GF-D8 (cell line): Measurements from ENCODE around the gene KRTAP10-1.
"Not testable (repeated sequence)": the region's sequence is repeated elsewhere in the genome, so short reads cannot be mapped to it uniquely, and the experiment has no call there.

Experiments
- DNase-seq: peaks from one replicate; lab custom pipeline; 2025; lab: John Stamatoyannopoulos, UW

Gene KRTAP10-1

DNA sequence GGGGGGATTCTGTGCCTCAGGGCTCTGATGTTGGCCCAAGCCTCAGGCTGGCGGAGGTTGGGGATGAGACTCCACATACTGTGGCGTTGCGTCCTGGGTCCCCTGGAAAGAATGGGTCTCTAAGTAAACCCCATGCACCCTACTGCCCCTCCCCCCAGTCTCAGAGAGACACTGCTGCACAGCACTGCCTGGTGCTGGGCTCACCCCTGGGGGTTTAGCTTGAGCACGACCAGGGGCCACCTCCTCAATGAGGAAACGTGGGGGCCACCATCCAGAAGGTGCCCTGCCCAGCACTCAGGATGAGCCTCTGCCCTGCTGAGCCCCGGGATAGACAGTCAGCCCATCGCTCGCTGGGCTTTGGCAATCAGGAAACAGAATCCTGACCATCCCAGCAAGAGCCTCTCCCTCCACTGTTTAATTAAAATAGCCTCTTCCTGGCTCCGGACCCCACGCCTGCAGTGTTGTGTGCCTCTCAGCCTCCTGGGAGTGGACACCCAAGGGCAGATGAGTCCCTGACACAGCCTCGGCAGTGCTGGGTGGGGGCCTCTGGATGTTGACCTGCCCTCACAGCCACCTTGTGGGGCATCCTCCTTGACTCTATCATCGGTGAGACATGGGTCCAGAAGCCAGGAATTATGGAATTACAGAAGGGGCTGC, 30.0 kb upstream of the KRTAP10-1 start:
- DNase-seq, result no peak

DNA sequence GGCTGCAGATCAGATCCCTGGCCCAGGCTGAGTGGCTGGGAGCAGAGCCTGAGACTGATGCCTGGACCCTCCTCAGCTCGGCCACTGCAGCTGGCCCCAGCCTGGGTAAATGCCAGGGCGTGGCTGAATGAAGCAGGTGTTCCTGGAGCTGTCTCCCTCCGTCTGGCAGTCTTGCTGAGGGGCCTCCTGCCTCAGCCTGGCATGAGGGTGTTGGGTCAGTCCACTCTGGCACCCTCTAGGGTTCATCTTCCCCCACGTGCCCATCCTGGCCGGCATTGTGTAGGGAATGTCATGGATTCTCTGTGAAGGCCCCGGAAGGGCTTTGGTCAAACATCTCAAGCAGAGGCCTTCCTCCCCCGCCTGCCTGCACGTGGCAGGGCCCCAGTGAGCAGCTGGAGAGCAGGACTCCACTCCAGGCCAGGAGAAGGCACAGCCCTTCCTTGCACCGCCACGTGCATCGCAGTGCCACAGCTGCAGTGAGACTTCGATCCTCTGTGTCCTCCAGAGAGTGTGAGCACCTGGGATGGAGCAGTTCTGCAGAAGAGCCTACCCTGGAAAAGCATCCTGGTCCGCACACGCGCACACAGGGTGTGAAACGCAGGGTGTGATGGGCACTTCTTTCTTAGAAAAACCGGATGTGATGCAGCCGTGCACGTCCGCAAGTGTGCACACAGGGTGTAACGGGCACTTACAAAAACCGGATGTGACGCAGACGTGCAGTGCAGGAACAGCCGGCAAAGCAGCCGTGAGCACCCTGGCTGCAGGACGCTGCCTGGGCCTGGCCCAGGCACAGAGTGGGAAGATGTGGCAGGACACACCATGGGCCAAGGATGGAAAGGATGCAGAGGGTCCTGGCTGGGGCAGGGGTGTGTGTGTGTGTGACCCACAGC, 28.9 kb upstream of the KRTAP10-1 start:
- DNase-seq, result no peak

DNA sequence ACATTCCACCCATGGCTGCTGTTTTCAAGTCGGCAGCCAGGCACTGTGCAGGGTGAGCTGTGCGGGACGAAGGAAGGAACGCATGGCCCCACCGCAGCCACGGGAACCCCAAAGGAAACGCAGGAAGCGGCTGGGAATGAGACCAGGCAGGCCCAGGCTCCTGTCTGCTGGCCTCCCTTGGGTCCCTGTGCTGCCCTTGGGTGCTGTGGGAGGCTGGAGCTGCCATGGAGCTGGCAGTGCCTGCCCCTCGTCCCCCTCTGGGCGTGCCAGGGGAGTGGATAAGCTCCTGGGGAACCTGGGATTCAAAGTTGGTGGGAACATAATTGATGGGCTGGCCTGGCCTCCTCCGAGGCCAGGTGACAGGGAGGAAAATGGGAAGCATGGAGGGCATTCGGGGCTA, 28.3 kb upstream of the KRTAP10-1 start:
- DNase-seq, result no peak

DNA sequence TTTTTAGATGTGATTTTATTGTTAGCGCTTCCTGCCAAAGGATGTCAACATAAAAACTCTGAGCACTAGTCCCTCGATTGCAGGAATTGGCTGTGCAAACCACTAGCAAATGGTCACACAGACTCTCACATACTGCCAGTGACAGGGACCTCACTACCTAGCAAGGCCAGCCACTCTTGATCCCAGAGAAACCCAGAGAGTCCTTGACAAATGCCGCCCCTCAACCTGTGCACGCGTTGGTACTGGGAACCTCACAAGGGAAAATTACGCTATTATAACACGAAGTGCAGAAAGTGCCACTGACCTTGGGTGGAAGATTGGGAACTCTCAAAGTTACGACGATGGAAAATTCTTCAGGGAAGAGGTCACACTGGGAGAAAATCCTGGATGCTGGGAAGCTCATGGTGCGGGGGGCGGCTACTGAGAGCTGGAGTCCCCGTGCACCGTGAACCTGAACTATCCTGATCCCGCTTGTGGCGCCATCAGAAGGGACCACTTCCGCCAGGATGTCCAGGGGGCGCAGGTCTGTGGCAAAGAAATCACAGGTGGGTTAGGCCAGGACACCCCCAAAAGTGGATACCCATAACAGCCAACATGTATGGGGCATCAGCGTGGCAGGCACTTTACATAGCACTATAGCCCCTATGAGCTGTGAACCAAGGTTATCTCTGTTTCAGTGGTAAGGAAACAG, 27.6 kb upstream of the KRTAP10-1 start:
- no peak for DNase-seq

DNA sequence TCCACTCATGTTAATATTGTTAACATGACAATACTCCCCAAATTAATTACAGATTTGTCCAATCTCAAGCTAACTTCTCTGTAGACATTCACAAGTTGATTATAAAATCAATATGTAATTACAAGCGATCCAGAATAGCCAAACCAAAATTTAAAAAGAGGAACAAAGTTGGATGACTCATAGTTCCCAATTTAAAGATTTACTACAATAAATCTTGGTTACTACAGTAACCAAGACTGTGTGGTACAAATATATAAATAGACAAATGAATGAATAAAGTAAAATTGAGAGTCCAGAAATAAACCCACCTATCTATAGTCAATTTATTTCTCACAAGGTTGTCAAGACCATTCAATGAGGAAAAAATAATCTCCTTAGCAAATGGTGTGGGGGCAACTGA, 26.4 kb upstream of the KRTAP10-1 start:
- peak; percentile 33 for DNase-seq

DNA sequence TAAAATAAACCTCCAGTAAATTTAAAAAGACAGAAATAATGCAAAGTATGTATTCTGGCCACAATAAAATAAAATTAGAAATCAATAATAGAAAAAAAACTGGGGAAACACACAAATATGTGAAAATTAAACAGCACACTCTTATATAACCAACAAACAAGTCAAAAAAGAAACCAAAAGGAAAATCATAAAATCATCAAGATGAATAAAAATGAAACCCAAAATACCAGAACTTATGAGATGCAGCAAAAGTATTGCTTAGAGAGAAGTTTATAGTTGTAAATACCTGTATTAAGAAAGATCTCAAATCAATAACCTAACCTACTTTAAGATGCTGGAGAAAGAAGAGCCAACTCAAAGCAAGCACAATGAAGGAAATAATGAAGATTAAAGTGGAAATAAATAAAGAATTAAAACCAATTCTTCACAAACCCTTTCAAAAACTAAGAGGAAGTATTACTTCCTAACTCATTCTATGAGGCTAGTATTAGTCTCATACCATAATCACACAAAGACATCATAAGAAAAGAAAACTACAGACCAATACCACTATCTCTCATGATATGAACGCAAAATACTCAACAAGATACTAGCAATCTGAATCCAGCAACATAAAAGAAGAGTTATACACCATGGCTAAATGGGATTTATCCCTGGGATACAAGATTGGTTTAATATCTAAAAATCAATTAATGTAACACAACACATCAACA, 25.0 kb upstream of the KRTAP10-1 start:
- no peak for DNase-seq

DNA sequence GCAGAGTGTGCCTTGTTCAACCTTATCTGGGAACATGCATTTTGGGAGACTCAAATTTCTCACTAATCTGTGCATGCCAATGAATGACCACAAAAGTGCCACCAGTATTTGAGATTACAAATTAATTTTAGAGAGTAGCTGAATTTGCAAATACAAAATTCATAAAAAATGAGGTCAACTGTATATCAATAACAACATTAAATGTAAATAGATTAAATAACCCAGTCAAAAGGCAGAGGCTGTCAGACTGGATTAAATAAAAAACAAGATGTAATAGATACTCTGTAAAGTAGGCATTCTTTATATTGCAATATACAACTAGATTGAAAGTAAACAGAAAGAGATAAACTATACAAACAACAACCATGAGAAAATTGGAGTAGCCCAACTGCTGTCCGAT, 24.1 kb upstream of the KRTAP10-1 start:
- no peak for DNase-seq

DNA sequence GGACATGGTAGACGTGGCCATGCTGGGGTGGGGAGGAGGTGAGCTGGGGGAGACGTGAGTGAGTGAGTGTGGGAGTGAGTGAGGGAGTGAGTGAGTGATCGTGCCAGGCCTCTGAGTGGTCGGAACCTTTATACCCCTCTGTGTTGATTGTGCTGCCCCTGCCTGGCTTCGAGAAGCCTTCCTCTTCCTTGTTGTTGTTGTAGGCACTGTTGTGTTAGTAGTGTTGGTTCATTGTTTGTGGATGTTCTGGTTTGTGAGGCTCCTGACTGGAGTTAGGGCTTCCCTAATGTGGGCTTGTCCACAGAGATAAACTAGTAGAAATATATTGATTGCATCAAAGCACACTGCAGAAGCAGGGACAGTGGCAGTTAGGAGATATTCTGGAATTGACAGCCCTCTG, 18.7 kb upstream of the KRTAP10-1 start, which contains the start of gene KRTAP10-3:
Gene KRTAP10-3 (minus strand): TSS at position 101 of the 400 bp plus-strand sequence. CDS start 80 bp downstream, at position 21.
- no peak for DNase-seq

DNA sequence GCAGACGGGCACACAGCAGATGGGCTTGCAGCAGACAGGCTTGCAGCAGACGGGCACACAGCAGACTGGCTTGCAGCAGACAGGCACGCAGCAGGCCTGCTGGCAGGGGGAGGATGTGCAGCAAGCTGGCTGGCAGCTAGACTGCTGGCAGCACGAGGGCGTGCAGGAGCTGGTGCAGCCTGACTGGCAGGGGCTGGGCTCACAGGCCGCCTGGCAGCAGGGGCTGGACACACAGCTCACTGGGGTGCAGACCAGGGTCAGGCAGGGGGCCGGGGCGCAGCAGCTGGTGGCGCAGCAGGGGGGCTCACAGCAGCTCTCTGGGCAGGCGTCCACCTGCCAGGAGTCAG, 18.3 kb upstream of the KRTAP10-1 start:
- not testable (repeated sequence) for DNase-seq

DNA sequence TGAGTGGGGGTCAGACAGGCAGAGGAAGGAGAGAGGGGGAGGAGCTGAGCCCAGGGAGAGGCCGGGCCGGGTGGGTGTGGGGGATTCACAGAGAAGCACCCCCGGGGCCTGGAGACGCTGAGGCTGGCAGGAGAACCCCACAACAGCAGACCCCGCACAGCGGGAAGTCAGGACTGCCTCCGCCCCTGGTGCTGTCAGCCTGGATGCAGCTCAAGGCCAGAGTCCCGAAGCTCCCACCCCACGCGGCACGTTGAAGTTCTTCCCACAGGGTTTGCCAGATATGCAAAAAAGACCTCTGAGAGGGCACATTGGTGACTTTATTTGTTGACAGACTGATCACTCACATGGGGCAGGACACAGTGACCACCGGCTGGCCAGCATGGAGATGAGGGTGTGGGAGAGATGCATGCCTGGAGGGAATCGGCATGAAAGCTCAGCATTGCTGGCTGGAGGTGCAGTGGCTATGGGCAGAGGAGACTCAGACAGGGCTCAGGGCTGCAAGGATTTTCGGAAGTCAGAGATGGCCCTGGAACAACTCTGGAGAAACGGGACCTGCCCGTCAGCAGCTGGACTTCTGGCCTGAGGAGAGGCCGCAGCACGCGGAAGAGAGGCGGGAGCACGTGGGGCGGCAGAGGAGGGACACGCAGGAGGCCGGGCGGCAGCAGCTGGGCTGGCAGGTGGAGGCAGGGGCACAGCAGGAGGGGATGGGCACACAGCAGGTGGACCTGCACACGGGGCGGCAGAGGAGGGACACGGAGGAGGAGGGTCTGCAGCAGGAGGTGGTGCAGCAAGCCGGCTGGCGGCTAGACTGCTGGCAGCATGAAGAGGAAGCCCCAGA, 17.7 kb upstream of the KRTAP10-1 start:
- no peak for DNase-seq

DNA sequence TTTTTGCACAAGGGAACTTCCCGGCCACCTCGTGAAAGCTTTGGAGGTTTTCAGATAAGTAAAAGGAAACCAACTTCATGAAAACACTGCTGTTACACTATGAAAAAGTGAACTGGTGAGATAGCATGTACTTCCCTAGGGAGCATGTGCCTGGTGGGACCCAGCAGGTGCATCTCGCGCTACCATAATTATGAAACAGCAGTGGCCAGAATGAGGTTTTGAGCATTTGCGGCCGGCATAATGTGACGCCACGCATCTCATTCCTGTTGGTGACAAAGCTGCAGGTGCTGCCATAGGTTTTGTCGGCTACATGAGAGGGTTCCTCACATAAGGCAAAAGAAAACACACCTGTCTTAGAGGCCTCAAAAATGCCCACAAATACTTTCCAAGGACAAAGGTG, 16.9 kb upstream of the KRTAP10-1 start:
- peak; percentile 41 for DNase-seq

DNA sequence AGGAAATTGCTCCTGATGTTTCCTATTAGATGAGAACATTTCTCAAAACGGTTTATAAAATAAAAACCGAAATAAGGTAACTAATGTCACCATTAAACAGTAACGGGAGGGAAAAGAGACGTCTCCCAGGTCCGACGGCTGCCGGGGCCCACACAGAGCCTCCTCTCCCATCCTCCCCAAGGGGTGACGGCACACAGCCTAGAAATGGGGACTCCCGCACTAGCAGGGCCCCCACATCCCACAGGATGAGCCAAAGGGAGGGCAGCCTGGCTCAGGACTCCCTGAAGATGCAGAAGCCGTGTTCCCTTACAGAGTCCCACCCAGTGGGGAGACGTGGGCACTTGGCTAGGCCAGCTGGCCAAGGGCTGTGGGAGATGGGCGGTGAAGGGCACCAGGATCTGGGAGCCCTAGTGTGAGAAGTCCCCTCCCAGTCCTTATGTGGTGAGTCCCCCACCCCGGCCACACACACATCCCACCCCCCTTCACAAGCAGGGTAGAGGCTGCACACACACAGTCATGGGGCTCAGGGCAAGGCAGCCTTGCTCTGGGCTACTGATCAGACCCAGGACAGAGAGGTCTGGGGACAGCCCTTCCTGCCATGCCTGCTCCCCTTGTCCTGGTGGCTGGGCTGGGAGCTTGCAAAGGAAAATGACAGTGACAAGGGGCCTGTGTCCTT, 15.3 kb upstream of the KRTAP10-1 start:
- no peak for DNase-seq

DNA sequence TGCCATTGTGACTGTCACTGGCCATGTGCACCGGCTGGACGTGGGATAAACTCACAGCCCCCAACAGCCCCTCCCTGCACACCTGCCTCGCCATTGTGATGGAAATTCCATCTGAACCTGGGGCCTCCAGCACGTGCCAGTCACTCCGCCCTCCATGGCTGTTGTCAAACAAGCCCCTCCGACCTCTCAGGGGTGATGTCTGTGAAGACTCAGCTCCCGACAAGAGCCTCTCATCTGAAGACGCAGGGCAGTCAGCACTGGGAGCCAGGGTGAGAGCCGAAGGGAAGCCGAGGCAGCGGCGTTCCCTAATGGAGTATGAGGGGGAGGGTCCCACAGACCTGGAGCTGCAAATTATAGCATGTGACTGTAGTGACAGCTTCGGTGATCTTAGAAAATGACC, 12.7 kb upstream of the KRTAP10-1 start:
- DNase-seq, result no peak

DNA sequence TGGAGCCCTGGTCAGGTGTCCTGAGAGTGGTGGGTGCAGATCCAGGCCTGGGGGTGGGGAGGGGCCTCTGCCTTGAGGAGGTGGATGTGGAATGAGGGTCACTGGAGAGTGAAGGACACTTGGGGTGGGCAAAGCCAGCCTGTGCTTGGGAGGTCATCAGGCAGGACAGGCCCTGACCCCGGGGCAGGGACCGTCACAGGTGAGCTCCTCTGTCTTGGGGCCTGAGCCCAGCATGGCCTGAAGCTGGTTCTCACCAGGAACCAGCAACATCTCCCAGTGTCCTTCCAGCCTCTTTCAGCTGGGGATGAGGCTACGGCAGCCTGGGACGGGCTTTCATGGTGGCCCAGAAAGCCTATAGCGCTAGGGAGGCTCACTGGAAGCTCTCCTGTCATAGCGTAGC, 12.1 kb upstream of the KRTAP10-1 start:
- no peak for DNase-seq

DNA sequence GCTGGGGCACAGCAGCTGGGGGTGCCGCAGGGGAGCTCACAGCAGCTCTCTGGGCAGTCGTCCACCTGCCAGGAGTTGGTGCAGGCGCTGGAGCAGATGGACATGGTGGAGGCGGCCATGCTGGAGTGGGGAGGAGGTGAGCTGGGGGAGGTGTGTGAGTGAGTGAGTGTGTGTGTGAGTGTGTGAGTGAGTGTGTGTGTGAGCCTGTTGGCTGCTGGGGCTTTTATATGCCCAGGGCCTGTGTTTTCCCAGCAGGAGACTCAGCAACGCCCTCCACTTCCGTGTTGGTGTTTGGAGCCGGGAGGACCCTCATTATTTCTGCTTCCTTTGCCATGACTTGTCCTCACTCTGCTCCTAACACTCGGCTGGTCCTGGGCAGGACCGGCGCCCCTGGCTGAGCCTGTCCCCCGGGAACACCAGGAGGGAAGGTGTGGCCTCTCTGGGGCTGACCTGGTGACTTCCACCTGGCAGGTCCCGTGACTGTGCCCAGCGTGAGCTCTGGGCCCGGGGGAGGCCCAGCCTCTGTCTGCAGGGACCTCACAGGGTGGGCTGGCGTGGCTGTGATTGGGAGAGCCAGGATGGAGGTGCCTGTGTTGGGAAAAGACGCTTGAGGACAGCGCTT, 11.5 kb upstream of the KRTAP10-1 start, which contains the start of gene KRTAP10-2:
Gene KRTAP10-2 (minus strand): TSS at position 166 of the 622 bp plus-strand sequence. CDS start 47 bp downstream, at position 119.
- no peak for DNase-seq

DNA sequence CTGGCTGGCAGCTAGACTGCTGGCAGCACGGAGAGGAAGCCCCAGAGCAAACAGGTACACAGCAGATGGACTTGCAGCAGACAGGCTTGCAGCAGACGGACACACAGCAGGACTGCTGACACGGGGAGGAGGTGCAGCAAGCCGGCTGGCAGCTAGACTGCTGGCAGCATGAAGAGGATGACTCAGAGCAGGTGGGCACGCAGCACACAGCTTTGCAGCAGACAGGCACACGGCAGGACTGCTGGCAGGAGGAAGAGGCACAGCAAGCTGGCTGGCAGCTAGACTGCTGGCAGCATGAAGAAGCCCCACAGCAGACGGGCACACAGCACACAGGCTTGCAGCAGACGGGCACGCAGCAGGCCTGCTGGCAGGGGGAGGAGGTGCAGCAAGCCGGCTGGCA, 10.8 kb upstream of the KRTAP10-1 start:
- no peak for DNase-seq

DNA sequence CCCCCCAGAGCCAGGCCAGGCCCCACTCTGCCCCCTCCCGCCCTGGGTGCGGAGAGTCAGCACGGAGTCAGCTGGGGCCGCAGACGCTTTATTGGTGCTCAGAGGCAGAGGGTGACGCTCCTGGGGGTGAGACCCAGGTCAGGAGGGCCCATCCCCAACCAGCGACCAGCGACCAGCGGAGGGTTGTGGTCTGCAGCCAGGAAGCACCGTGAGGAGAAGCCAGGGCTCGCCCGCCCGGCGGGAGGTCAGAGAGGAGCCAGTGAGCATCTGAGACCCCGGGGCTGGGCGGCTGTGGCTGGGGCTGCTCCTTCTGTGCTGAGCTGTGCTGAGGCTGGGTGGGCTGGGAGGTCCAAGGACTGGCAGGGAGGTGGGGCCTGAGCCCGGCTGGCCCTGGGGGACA, 10.3 kb upstream of the KRTAP10-1 start:
- not testable (repeated sequence) for DNase-seq

DNA sequence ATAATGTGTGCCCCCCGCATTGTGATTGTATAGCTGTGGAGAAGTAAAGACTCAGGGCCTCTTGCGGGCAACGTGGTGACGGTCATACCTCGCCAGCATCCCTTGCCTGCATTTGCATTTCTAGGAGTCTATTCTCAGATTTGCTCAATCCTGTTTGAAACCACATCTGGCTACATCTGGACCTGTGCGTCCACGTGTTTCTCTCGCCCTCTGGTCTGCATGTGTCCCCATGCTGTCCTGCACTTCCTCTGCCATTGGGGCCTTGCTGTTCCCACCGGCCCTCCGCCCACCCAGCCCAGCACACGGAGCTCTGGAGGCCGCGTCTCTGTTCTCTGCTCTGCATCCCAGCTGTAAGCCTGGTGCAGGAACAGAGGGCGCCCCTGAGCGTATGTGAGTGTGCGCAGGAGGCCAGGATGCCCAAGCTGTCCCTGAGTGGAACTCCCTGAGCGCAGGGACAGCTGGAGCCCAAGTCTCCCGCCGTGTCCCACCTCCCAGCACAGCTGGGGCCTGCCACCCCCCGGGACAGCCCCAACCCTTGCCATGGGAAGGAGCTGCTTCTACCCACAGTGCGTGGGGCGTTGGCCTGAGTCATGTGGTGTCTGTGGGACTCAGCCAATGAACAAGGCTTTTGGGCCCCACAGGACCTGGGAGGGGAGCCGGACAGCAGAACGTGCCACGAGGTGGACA, 9.7 kb upstream of the KRTAP10-1 start:
- DNase-seq, result no peak

DNA sequence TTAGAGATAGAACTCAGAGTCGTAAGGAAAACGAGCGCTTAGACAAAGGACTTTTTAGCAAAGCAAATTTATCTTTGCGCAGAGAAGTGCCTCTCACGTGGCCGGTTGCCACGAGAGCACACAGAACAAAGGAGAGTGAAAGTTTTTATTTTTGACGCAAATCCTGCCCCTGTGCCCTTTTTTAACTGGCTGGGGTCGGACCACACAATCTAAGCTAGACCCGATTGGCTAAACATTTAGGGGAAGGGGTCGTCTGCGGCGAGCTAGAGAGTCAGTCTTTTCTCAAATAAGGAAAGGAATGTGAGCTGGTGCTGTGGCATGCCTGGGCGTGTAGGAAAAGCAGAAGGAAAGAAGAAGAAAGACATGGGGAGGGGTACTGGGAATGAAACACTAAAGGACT, 8.9 kb upstream of the KRTAP10-1 start:
- no peak for DNase-seq

DNA sequence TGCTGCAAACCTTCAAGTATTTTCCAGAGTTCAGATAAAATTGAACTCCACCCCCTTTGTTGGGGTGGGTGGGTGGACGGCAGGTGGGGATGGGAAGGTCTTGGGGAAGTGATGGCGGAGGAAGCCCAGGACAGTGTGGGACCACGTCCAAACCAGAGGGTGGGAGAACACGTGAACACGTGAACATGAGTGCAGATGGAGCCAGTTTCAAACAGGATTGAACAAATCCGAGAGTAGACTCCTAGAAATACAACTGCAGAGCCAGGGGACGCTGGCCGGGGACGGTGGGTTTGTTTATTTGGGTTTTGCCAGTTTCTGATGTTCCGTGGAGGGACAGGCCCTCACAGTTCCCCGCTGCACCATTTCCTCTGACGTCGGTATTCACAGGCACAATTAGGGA, 8.4 kb upstream of the KRTAP10-1 start:
- DNase-seq, result no peak
